Body of pancreas (tissue), 4 donors: ENCODE results near the gene CACNG4.

ENCODE experiments used
- POLR2A ChIP-seq, 3 donors: fragments of 450-650 bp; IDR thresholded peaks; one replicate each; pipeline ENCODE4 v1.6.1; 2016; ENCODE audit warnings: antibody characterized with exemption in 3 of 3, mild to moderate bottlenecking in 2 of 3
- TF ChIP-seq, protein P1 (sequence below), 7 experiments: fragments of 450-650 bp in 4 of 7; fragments of 200-600 bp in 3 of 7; sonication (generic) in 3 of 7; IDR thresholded peaks; one replicate each; pipeline ENCODE4 v1.5.1; 2016 to 2019; ENCODE audit warnings: antibody characterized with exemption in 7 of 7

GRCh38 chr17:66975614-66976378 is 11.3 kb downstream of the CACNG4 start:
- TF ChIP-seq, protein P1, sequence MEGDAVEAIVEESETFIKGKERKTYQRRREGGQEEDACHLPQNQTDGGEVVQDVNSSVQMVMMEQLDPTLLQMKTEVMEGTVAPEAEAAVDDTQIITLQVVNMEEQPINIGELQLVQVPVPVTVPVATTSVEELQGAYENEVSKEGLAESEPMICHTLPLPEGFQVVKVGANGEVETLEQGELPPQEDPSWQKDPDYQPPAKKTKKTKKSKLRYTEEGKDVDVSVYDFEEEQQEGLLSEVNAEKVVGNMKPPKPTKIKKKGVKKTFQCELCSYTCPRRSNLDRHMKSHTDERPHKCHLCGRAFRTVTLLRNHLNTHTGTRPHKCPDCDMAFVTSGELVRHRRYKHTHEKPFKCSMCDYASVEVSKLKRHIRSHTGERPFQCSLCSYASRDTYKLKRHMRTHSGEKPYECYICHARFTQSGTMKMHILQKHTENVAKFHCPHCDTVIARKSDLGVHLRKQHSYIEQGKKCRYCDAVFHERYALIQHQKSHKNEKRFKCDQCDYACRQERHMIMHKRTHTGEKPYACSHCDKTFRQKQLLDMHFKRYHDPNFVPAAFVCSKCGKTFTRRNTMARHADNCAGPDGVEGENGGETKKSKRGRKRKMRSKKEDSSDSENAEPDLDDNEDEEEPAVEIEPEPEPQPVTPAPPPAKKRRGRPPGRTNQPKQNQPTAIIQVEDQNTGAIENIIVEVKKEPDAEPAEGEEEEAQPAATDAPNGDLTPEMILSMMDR (IDR thresholded peaks at IDR 0.05), result no peak
- TF ChIP-seq POLR2A (IDR thresholded peaks at IDR 0.05), result no peak
